CD4-positive, alpha-beta T cell treated with Interleukin-1 beta for 1 hour (primary cell): ENCODE results near the gene ZDHHC5.

Experiments
- DNase-seq, 2 donors: peaks; one replicate each; pipeline ENCODE4 v3.0.0-alpha.2; 2020 to 2022

ZDHHC5 gene

GRCh38 chr11:57644748-57645688 is 22.9 kb upstream of the ZDHHC5 start:
- peak; percentile 84 to 91 for DNase-seq

DNA sequence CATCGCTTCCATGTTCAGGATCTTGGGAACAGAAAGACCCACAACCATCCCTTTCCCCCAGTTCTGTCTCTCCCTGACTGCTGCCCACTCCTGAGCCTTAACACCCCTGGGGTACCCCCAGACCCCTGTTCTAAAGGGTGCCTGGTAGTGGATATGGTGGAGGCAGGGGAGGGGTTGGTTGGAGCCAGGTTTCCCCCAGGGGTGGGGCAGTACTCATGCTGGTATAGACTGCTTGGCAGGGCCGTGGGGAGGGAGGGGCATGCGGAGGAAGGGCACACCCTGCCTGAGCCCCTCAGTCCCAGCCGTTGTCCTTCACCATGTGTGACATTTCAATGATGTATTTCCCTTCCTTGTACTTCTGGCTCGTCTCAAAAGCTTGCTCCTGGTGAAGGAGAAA is 22.2 kb upstream of the ZDHHC5 start:
- DNase-seq = no peak

DNA sequence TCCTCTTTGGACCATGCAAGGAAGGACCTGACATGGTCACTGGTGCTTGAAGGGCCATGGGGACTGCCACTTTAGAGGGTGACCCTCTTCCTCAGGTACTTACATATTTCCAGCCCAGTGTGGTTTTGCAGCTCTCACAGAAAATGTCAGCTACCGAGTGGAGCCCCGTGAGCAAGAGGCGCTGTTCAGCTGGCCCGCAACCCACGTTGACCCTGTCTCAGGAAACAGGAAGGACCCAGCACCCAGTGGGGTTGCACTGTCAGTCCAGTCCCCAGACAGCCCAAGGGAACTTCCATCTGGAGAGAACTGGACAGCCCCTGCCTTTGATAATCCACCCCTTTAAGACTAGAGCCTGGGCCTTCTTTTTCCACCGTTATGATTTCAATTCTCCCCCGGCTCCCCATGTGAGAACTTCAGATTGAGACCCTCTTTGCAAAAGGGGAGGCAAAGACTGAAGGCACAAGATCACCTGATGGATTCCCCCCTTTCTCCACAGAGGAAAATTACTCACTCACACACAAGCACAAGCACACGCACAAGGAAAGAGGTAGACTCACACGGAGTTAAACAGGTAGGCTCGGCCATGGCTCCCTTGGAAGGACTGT is 21.6 kb upstream of the ZDHHC5 start:
- DNase-seq = peak in 1 of 2 donors; percentile 41

DNA sequence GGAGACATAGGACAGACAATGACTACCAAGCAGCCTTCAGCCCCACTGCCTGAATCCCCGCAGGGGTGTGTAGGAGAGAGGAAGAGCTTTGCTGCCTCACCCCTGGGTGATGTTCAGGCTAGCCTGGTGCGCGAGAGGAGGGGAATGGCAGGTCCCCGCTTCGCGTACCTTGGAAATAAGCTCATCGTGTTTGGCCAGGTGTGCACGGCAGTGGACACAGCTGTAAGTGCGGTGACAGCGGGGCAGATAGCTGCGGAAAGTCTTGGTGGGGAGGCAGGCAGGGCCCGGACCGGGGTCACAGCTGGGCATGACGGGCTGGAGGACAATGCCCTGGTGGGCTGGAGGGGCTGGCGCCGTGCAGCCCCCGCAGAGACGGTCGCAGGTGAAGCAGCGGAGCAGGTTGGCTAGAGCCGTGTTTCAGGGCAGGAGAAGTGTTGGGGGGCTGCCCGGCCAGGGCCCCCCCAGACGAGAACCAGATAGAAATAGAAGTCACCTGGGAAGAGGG is 21.1 kb upstream of the ZDHHC5 start:
- no peak for DNase-seq

- DNase-seq = no peak
Observed at GRCh38 chr11:57647372-57647771, 20.5 kb upstream of the ZDHHC5 start.

DNA sequence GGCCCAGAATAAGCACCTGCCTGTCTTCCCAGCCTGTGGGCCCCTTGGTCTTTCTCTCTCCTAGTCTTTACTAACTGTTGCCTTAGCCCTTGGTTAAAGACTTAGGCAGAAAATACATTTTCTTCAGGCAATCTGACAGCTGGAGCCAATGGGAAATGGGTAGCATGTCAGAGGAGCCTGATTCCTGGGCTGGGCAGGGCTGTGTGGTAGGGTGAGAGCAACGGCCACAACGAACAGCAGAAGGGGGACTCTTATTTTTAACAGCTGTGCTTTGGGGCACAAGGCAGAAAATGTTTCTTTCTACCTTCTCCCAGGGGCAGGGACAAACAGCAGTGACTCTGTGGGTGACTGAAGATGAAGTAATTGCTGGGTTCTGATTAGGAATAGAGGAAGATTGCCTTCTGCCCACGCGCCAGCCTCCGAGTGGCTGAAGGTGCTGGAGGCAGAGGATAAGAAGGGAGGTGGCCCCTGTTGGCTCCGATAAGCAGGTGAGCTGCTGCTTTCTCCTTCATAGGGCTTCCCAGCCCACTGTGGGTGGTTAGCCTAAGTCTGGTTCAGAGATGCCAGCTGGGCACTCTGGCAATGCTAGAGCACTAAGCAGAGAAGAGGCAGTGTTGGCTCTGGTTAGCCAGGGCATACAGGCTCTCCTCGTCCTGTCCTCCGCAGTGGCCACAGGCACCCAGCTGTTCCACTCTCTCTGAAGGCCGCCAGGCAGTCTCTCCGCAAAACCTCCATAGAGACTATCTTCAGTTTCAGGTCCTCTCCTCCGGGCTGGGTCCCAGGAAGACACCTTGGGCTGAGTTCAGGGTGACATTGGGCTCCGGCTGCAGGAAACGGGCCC is 19.7 kb upstream of the ZDHHC5 start:
- no peak for DNase-seq

DNA sequence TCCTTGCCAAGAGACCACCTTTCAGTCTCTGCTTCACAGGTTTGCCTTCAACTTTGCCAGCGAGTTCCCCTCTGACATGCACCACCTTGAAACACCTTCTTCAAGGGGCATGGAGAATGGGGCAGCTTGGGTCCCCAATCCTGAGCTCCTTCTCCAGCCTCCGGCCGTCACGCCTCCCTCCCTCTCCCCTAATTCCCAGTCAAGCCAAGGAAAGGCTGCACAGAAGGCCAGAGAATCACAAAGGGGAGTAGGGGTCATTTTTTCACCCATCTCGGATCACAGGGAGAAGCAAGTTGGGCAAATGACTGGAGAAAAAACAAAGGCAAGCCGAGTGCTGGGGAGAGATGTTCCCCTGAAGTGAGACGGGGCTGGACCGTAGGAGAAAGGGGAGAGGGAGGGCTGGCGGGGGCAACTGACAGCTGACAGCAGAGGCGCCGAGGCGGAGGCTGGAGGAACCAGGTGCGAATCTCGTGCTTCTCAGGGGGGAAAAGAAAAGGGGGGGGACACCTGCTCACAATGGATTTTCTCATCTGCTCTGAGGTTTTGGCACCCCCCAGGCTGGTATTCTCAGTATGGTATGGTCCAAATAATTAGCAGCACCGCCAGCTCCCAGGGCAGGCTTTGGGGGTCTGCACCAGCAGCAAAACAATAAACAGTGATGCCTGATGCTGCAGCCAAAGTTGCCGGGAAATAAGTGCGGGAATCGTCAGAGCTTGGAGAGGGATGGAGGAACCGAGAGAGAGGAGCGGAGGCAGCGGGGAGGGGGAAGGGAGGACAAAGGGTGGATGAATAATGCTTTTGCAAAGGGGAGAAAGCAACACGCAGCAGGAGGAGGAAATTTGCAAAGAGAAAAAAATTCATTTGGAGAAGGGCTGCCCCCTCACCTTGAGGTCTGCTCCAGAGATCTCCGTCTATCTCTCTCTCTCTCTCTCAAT is 18.8 kb upstream of the ZDHHC5 start:
- DNase-seq = no peak

DNA sequence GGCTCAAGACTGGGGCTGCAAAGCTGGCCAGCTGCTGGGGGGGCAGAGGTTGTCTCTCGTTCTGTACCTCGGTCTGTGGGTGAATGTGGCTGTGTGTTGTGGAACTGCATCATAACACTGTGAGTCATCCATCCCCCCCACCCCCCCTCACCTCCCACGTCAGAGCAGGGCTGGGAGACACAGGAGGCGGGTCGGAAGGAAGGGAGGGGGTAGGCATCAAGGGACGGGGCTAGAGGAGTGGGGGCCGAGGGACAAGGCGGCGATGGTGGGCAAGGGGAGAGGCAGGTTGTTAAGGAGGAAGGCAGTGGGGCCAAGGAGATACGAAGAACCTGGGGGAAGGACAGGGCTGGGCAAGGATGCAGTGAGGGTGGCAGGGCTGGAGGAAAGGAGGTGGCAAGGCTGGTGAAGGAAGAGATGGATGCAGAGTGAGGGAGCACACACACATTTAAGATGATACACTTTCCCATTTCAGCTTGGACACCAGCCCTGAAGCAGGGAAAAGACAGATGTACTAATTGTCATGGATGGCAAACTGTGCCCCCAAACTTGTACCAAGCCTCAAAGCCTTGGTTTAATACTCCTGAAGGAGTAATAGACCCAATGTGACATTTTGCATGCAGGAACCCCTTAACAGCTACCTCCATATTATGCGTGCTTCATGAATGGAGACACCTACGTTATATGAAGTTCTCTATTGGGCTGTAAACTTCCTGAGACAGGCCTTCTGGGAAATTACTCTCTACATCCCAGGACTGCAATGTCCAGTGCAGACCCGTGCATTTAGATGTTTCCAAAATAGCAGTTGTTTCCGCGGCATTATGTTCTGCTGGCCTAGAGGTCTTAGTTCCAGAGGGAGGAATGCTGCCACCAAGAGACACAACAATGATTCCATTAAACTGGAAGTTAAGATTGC is 17.8 kb upstream of the ZDHHC5 start, which contains the start of gene YPEL4:
TSS of gene YPEL4 (minus strand) at position 87 of the 913 bp plus-strand sequence. CDS start 2,805 bp downstream, outside the sequence.
- peak; percentile 76 to 80 for DNase-seq

DNA sequence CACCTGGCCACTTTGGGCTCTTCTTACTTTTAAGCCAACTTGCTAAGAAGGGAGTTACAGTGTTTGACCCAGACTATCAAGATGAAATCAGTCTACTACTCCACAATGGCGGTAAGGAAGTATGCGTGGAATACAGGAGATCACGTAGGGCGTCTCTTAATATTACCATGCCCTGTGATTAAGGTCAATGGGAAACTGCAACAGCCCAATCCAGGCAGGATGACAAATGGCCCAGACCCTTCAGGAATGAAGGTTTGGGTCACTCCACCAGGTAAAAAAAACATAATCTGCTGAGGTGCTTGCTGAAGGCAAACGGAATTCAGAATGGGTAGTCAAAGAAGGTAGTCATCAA is 17.2 kb upstream of the ZDHHC5 start:
- DNase-seq = no peak

DNA sequence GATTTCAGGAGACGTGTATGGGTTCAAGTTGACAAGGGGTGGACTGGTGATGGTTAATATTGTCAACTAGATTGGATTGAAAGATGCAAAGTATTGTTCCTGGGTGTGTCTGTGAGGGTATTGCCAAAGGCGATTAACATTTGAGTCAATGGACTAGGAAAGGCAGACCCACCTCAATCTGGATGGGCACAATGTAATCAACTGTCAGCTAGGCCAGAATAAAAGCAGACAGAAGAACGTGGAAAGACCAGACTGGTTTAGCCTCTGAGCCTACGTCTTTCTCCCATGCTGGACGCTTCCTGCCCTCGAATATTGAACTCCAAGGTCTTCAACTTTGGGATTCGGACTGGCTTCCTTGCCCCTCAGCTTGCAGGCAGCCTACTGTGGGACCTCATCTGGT is 16.5 kb upstream of the ZDHHC5 start:
- DNase-seq = no peak

DNA sequence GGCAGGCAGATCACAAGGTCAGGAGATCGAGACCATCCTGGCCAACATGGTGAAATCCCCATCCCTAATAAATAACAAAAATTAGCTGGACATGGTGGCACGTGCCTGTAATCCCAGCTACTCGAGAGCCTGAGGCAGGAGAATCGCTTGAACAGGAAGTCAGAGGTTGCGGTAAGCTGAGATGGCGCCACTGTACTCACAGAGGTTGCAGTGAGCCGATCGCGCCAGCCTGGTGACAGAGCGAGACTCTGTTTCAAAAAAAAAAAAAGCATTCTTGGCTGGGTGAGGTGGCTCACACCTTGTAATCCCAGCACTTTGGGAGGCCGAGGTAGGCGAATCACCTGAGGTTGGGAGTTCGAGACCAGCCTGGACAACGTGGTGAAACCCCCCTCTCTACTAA is 15.7 kb upstream of the ZDHHC5 start:
- DNase-seq = peak; percentile 40 to 45

DNA sequence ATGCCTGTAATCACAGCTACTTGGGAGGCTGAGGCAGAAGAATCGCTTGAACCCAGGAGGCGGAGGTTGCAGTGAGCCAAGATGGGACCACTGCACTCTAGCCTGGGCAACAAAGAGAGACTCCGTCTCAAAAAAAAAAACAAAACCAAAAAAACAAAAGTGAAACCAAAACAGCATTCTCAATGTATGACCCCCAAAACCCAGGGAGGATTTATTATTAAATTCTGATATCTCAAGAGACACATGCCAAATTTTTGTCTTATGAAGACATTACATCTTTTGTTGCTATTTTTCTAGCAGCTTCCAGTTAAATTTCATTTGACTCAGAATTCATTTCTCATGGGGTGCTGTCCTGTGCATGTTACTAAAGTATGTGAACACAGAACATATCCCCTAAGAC is 15.3 kb upstream of the ZDHHC5 start:
- no peak for DNase-seq

- no peak for DNase-seq
Observed at GRCh38 chr11:57653163-57653562, 14.8 kb upstream of the ZDHHC5 start.

GRCh38 chr11:57656885-57657193 is 11.1 kb upstream of the ZDHHC5 start:
- DNase-seq = no peak

GRCh38 chr11:57657194-57658022 is 10.5 kb upstream of the ZDHHC5 start, which contains the start of gene CLP1:
TSS of gene CLP1 (plus strand) at chr11:57657762. CDS start at chr11:57659477, 1,715 bp downstream.
- peak; percentile 98 to 99 for DNase-seq

GRCh38 chr11:57658023-57658361 is 9.9 kb upstream of the ZDHHC5 start:
- DNase-seq = no peak

DNA sequence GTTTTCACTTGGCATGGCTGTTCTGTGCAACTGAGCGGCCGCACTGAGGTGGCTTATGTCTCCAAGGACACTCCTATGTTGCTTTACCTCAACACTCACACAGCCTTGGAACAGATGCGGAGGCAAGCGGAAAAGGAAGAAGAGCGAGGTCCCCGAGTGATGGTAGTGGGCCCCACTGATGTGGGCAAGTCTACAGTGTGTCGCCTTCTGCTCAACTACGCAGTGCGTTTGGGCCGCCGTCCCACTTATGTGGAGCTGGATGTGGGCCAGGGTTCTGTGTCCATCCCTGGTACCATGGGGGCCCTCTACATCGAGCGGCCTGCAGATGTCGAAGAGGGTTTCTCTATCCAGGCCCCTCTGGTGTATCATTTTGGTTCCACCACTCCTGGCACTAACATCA is 8.2 kb upstream of the ZDHHC5 start:
- DNase-seq = no peak

DNA sequence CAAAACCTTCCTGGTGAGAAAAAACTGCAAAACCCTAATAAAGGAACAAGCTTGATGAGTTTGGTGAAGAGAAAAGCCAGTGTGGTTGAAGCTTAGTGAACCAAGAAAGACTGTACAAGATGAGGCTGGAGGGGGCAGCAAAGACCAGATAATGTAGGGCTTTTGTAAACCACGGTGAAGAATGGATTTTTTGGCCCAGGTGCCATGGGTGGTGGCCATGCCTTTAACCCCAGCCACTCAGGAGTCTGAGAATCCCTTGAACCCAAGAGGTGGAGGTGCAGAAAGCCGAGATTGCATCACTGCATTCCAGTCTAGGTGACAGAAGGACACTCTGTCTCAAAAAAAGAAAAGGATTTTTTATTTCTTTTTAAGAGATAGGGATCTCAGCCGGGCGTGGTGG is 5.0 kb upstream of the ZDHHC5 start:
- DNase-seq = no peak

DNA sequence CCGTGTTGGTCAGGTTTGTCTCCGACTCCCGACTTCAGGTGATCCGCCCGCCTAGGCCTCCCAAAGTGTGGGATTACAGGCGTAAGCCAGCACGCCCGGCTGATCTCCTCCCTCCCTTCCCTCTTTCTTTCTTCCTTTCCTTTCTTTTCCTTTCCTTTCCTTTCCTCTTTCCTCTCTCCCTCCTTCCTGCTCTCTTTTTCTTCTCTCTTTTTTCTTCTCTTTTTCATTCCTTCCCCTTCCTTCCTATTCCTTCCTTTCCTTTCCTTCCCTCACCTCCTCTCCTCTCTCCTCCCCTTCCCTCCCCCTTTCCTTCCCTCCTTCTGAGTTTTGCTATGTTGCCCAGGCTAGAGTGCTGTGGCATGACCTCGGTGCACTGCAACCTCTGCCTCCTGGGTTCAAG is 3.9 kb upstream of the ZDHHC5 start:
- DNase-seq = no peak

- peak; percentile 96 to 98 for DNase-seq
Observed at GRCh38 chr11:57667117-57667735, 688 bp upstream of the ZDHHC5 start.
